HCT116 (cell line): Measurements from ENCODE around the gene MCF2L. TPM values are rescaled to one million over a fixed set of nuclear protein-coding genes. Genes with fewer than 3 reads are reported as not detected.
"Not testable (repeated sequence)": the region's sequence is repeated elsewhere in the genome, so short reads cannot be mapped to it uniquely, and the experiment has no call there.

Experiments used
- ATAC-seq: fragments of 200-7000 bp; cut with Tn5 transposase; 2 replicates; pipeline ENCODE4 v1.9.1; 2020; ENCODE audit warnings: mild to moderate bottlenecking, moderate library complexity
- BruUV-seq: library from RNA; stranded (reverse); fragments of 400-500 nt; replicated peaks from 2 replicates; lab custom pipeline; 2021; lab: Mats Ljungman, UMichigan
- CTCF ChIA-PET: fragments of 300-600 bp; sonication (Branson Sonifier 250); formaldehyde crosslinking; loops from one replicate; lab custom pipeline; 2021; ENCODE audit warnings: antibody characterized with exemption; lab: Charles Lee
- POLR2A ChIA-PET: fragments of 300-600, 350-600 bp; sonication (Branson Sonifier 250); formaldehyde crosslinking; loops from one replicate; lab custom pipeline; 2021; ENCODE audit warnings: antibody characterized with exemption; lab: Charles Lee
- RAD21 ChIA-PET, 2 experiments: fragments of 300-600 bp; sonication (Branson Sonifier 250); formaldehyde crosslinking; loops; one replicate each; lab custom pipeline; 2023; ENCODE audit warnings: low total read pairs in 2 of 2; ENCODE audit not compliant: uncharacterized antibody in 2 of 2, unreplicated experiment in 2 of 2, low non-redundant PET in 1 of 2; lab: Charles Lee
- DNase-seq: peaks from one replicate; pipeline ENCODE4 v3.0.0-alpha.2; 2010; ENCODE audit warnings: low read depth, low spot score
- H2AFZ ChIP-seq: fragments of 200-600 bp; shearing (Covaris generic), sonication (generic); 2 replicates; pipeline ENCODE4 v1.6.1; 2017; ENCODE audit warnings: low read depth, mixed run types, mixed read lengths, antibody characterized with exemption, low read length; ENCODE audit not compliant: poor library complexity, severe bottlenecking
- H3K27ac ChIP-seq: 2 replicates; pipeline ENCODE4 v1.5.1; 2012; ENCODE audit warnings: low read depth, low read length
- H3K27me3 ChIP-seq: fragments of 200-600 bp; sonication (generic); 2 replicates; pipeline ENCODE4 v1.6.1; 2016; ENCODE audit warnings: mixed run types, low read length, mixed read lengths; ENCODE audit not compliant: insufficient read depth
- H3K36me3 ChIP-seq, 2 experiments: fragments of 200-500 bp in 1 of 2; fragments of 200-600 bp in 1 of 2; sonication (Bioruptor generic) in 1 of 2; sonication (generic) in 1 of 2; 2 replicates each; pipeline versions ENCODE4 v1.5.1 to v1.6.1; 2014 to 2016; ENCODE audit warnings: low read length in 2 of 2, inconsistent platforms in 1 of 2, mixed read lengths in 1 of 2, mixed run types in 1 of 2; ENCODE audit not compliant: insufficient read depth in 2 of 2, control insufficient read depth in 1 of 2
- H3K4me1 ChIP-seq, 2 experiments: fragments of 200-600 bp in 1 of 2; sonication (generic) in 1 of 2; 2 replicates each; pipeline versions ENCODE4 v1.5.1 to v1.6.1; 2012 to 2017; ENCODE audit warnings: low read length in 2 of 2, inconsistent platforms in 1 of 2, mild to moderate bottlenecking in 1 of 2, mixed read lengths in 1 of 2, mixed run types in 1 of 2, moderate library complexity in 1 of 2; ENCODE audit not compliant: insufficient read depth in 2 of 2, control insufficient read depth in 1 of 2
- H3K4me2 ChIP-seq: fragments of 200-600 bp; sonication (generic); 2 replicates; pipeline ENCODE4 v1.6.1; 2017; ENCODE audit warnings: mixed run types, low read length, mixed read lengths
- H3K4me3 ChIP-seq, 2 experiments: fragments of 200-600 bp in 1 of 2; sonication (generic) in 1 of 2; replicated peaks in 1 of 2; 2 replicates each; pipeline ENCODE4 v1.5.1; 2011 to 2016; ENCODE audit warnings: low read length in 2 of 2, control low read depth in 1 of 2, low read depth in 1 of 2, mild to moderate bottlenecking in 1 of 2, mixed read lengths in 1 of 2, mixed run types in 1 of 2
- H3K79me2 ChIP-seq: fragments of 200-600 bp; sonication (generic); 2 replicates; pipeline ENCODE4 v1.6.1; 2017; ENCODE audit warnings: mild to moderate bottlenecking, mixed run types, low read length, moderate library complexity, mixed read lengths; ENCODE audit not compliant: insufficient read depth
- H3K9ac ChIP-seq: fragments of 200-600 bp; sonication (generic); 2 replicates; pipeline ENCODE4 v1.6.1; 2016; ENCODE audit warnings: low read length, mixed read lengths
- H3K9me2 ChIP-seq: fragments of 200-600 bp; sonication (generic), shearing (Covaris generic); 2 replicates; pipeline ENCODE4 v1.6.1; 2017; ENCODE audit warnings: mixed run types, mild to moderate bottlenecking, moderate library complexity; ENCODE audit not compliant: insufficient read depth
- H3K9me3 ChIP-seq, 2 experiments: fragments of 200-500 bp in 1 of 2; fragments of 200-600 bp in 1 of 2; sonication (Bioruptor generic) in 1 of 2; sonication (generic) in 1 of 2; 2 replicates each; pipeline ENCODE4 v1.6.1; 2014 to 2017; ENCODE audit warnings: low read length in 2 of 2, mixed read lengths in 2 of 2, inconsistent platforms in 1 of 2, low read depth in 1 of 2, mild to moderate bottlenecking in 1 of 2, mixed run types in 1 of 2, moderate library complexity in 1 of 2; ENCODE audit not compliant: control insufficient read depth in 1 of 2, insufficient read depth in 1 of 2
- H4K20me1 ChIP-seq: fragments of 200-600 bp; sonication (generic), shearing (Covaris generic); 2 replicates; pipeline ENCODE4 v1.6.1; 2017; ENCODE audit warnings: mixed run types, mild to moderate bottlenecking, moderate library complexity; ENCODE audit not compliant: insufficient read depth
- CEBPB ChIP-seq: IDR thresholded peaks from 2 replicates; pipeline ENCODE4 v1.6.1; 2012; ENCODE audit warnings: low read depth
- EGR1 ChIP-seq: IDR thresholded peaks from 2 replicates; pipeline ENCODE4 v1.6.1; 2012; ENCODE audit warnings: low read depth
- ELF1 ChIP-seq: IDR thresholded peaks from 2 replicates; pipeline ENCODE4 v1.6.1; 2012; ENCODE audit warnings: low read depth, borderline replicate concordance
- EZH2 ChIP-seq: fragments of 200-600 bp; sonication (generic); IDR thresholded peaks from 2 replicates; pipeline ENCODE4 v1.6.1; 2017; ENCODE audit warnings: antibody characterized with exemption, mixed run types
- EZH2phosphoT487 ChIP-seq: fragments of 200-600 bp; IDR thresholded peaks from 2 replicates; pipeline ENCODE4 v1.6.1; 2018; ENCODE audit warnings: antibody characterized with exemption, borderline replicate concordance
- FOSL1 ChIP-seq: IDR thresholded peaks from 2 replicates; pipeline ENCODE4 v1.6.1; 2012; ENCODE audit warnings: low read depth
- JUND ChIP-seq: IDR thresholded peaks from 2 replicates; pipeline ENCODE4 v1.6.1; 2012
- POLR2AphosphoS5 ChIP-seq: IDR thresholded peaks from 2 replicates; pipeline ENCODE4 v1.6.1; 2011; ENCODE audit warnings: mild to moderate bottlenecking, low read depth, low read length, moderate library complexity
- SIN3A ChIP-seq: IDR thresholded peaks from 2 replicates; pipeline ENCODE4 v1.6.1; 2012; ENCODE audit warnings: low read depth
- SRF ChIP-seq: IDR thresholded peaks from 2 replicates; pipeline ENCODE4 v1.6.1; 2012; ENCODE audit warnings: low read depth
- YY1 ChIP-seq: IDR thresholded peaks from 2 replicates; pipeline ENCODE4 v1.6.1; 2011; ENCODE audit warnings: low read length, low read depth, moderate library complexity, mild to moderate bottlenecking; ENCODE audit not compliant: insufficient replicate concordance; ENCODE audit errors: extremely low read depth
- ZNF274 ChIP-seq: fragments of 200-500 bp; sonication (Bioruptor generic); IDR thresholded peaks from 2 replicates; pipeline ENCODE4 v1.6.1; 2014; ENCODE audit warnings: mild to moderate bottlenecking, low read depth, low read length, inconsistent platforms
- intact Hi-C: fragments of 100-400 bp; cut with micrococcal nuclease; formaldehyde crosslinking; loops from 2 replicates; pipeline ENCODE4 v1.10.0; 2022
- total RNA-seq: library from RNA; stranded (reverse); gene quantifications from one replicate; pipeline ENCODE4 v1.2.1, GENCODE V29; 2021; ENCODE audit not compliant: unreplicated experiment
- TF ChIP-seq, protein P1 (sequence below), 3 experiments: fragments of 200-600 bp in 1 of 3; sonication (generic) in 1 of 3; IDR thresholded peaks in 2 of 3; conservative IDR thresholded peaks in 1 of 3; 2 replicates each; pipeline ENCODE4 v1.5.1; 2012 to 2017; ENCODE audit warnings: low read depth in 2 of 3, low read length in 2 of 3, antibody characterized with exemption in 1 of 3, borderline replicate concordance in 1 of 3, control low read depth in 1 of 3, mild to moderate bottlenecking in 1 of 3, mixed read lengths in 1 of 3, mixed run types in 1 of 3, moderate library complexity in 1 of 3; ENCODE audit not compliant: insufficient read depth in 1 of 3
- TF ChIP-seq, protein P2 (sequence below): IDR thresholded peaks from 2 replicates; pipeline ENCODE4 v1.6.1; 2012; ENCODE audit warnings: low read depth

MCF2L gene
- total RNA-seq, 1 experiment from 2014 or later: 19.3 TPM

DNA sequence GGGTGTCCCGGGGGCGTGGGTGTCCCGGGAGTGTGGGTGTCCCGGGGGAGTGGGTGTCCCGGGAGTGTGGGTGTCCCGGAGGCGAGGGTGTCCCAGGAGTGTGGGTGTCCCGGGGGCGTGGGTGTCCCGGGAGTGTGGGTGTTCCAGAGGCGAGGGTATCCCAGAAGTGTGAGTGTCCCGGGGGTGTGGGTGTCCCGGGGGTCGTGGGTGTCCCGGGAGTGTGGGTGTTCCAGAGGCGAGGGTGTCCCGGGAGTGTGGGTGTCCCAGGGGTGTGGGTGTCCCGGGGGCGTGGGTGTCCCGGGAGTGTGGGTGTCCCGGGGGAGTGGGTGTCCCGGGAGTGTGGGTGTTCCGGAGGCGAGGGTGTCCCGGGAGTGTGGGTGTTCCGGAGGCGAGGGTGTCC is 139.5 kb downstream of the MCF2L start:
- ATAC-seq, H3K4me2 ChIP-seq, BruUV-seq, H3K9me3 ChIP-seq, intact Hi-C loops, H3K27me3 ChIP-seq, RAD21 ChIA-PET, H3K36me3 ChIP-seq, DNase-seq, CTCF ChIA-PET, POLR2A ChIA-PET, H3K9ac ChIP-seq, H2AFZ ChIP-seq, H3K27ac ChIP-seq, H4K20me1 ChIP-seq, H3K4me3 ChIP-seq, H3K79me2 ChIP-seq, H3K9me2 ChIP-seq: not testable (repeated sequence)
- H3K4me1 ChIP-seq: peaks cover 0 to 11% of the 10 kb centered on the region in 2 experiments; a peak in 1 of 4 replicates

GRCh38 chr13:113109151-113110047 is 140.4 kb downstream of the MCF2L start:
- no peaks in the 10 kb centered on the region for H4K20me1 ChIP-seq
- H3K79me2 ChIP-seq: no peaks in the 10 kb centered on the region
- DNase-seq (no peak), ATAC-seq (no peak)
- no peaks in the 10 kb centered on the region for H3K9me2 ChIP-seq
- no TSS peak for BruUV-seq
- H3K27me3 ChIP-seq: no peaks in the 10 kb centered on the region
- H3K9me3 ChIP-seq: no peaks in the 10 kb centered on the region
- ChIA-PET POLR2A (no interaction called here), RAD21 (no interaction called here), CTCF (no interaction called here)
- no peak overlapping the region for H3K27ac ChIP-seq
- intact Hi-C loops: no loop called here
- no peak overlapping the region for H2AFZ ChIP-seq
- H3K9ac ChIP-seq: no peak overlapping the region
- no peaks in the 10 kb centered on the region for H3K36me3 ChIP-seq
- H3K4me3 ChIP-seq: no peak overlapping the region
- H3K4me2 ChIP-seq: no peak overlapping the region
- H3K4me1 ChIP-seq: peaks cover 0 to 10% of the 10 kb centered on the region in 2 experiments; a peak in 1 of 4 replicates
- TF ChIP-seq CEBPB (no peak), SRF (no peak), SIN3A (no peak), ZNF274 (no peak), FOSL1 (no peak), EZH2phosphoT487 (no peak), POLR2AphosphoS5 (no peak), YY1 (no peak), EGR1 (no peak), ELF1 (no peak), EZH2 (no peak), JUND (no peak)
- TF ChIP-seq, protein P1, sequence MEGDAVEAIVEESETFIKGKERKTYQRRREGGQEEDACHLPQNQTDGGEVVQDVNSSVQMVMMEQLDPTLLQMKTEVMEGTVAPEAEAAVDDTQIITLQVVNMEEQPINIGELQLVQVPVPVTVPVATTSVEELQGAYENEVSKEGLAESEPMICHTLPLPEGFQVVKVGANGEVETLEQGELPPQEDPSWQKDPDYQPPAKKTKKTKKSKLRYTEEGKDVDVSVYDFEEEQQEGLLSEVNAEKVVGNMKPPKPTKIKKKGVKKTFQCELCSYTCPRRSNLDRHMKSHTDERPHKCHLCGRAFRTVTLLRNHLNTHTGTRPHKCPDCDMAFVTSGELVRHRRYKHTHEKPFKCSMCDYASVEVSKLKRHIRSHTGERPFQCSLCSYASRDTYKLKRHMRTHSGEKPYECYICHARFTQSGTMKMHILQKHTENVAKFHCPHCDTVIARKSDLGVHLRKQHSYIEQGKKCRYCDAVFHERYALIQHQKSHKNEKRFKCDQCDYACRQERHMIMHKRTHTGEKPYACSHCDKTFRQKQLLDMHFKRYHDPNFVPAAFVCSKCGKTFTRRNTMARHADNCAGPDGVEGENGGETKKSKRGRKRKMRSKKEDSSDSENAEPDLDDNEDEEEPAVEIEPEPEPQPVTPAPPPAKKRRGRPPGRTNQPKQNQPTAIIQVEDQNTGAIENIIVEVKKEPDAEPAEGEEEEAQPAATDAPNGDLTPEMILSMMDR (IDR thresholded peaks at IDR 0.05 in 2 of 3, conservative IDR thresholded peaks at IDR 0.05 in 1 of 3; ENCODE audit: borderline replicate concordance in 1 of 3, insufficient read depth in 1 of 3, low read depth in 2 of 3, low read length in 2 of 3): no peak
- TF ChIP-seq, protein P2, sequence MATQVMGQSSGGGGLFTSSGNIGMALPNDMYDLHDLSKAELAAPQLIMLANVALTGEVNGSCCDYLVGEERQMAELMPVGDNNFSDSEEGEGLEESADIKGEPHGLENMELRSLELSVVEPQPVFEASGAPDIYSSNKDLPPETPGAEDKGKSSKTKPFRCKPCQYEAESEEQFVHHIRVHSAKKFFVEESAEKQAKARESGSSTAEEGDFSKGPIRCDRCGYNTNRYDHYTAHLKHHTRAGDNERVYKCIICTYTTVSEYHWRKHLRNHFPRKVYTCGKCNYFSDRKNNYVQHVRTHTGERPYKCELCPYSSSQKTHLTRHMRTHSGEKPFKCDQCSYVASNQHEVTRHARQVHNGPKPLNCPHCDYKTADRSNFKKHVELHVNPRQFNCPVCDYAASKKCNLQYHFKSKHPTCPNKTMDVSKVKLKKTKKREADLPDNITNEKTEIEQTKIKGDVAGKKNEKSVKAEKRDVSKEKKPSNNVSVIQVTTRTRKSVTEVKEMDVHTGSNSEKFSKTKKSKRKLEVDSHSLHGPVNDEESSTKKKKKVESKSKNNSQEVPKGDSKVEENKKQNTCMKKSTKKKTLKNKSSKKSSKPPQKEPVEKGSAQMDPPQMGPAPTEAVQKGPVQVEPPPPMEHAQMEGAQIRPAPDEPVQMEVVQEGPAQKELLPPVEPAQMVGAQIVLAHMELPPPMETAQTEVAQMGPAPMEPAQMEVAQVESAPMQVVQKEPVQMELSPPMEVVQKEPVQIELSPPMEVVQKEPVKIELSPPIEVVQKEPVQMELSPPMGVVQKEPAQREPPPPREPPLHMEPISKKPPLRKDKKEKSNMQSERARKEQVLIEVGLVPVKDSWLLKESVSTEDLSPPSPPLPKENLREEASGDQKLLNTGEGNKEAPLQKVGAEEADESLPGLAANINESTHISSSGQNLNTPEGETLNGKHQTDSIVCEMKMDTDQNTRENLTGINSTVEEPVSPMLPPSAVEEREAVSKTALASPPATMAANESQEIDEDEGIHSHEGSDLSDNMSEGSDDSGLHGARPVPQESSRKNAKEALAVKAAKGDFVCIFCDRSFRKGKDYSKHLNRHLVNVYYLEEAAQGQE: no peak
